ENCODE data around the gene RTL1.

GRCh38 chr14:100888789-100889315 lies 14.7 kb downstream of the RTL1 start:
- TF ChIP-seq CTCF (conservative IDR thresholded peaks at IDR 0.05 in 1 of 2, IDR thresholded peaks at IDR 0.05 in 1 of 2; ENCODE audit: low read depth in 1 of 2, low read length in 2 of 2) (no peak), EZH2 (IDR thresholded peaks at IDR 0.05; ENCODE audit: low read length, missing control alignments) (no peak)

Measured in fibroblast of lung (primary cell).